Fibroblast of skin of back (primary cell): ENCODE results near the gene SYP.
"Not testable (repeated sequence)": the region's sequence is repeated elsewhere in the genome, so short reads cannot be mapped to it uniquely, and the experiment has no call there.

Source experiments
- DNase-seq: peaks from one replicate; pipeline ENCODE4 v3.0.0-alpha.2; 2013

The SYP gene

GRCh38 chrX:49165901-49166881, 33.8 kb downstream of the SYP start:
- DNase-seq = peak; percentile 63

GRCh38 chrX:49164589-49165360, 35.2 kb downstream of the SYP start:
- no peak for DNase-seq

GRCh38 chrX:49163555-49164419, 36.2 kb downstream of the SYP start:
- peak; percentile 78 for DNase-seq

GRCh38 chrX:49162620-49163019, 37.4 kb downstream of the SYP start, which contains the start of gene MAGIX:
TSS of gene MAGIX (plus strand) at chrX:49162758. CDS start at chrX:49162890, 132 bp downstream.
- DNase-seq = no peak

- no peak for DNase-seq
These were observed 38.4 kb downstream of the SYP start for GRCh38 chrX:49161632-49162031.

GRCh38 chrX:49160908-49161307, 39.1 kb downstream of the SYP start:
- no peak for DNase-seq

GRCh38 chrX:49157194-49157593, 42.8 kb downstream of the SYP start:
- no peak for DNase-seq

GRCh38 chrX:49155900-49156837, 43.8 kb downstream of the SYP start:
- DNase-seq = peak; percentile 93

- peak; percentile 77 for DNase-seq
These were observed 44.6 kb downstream of the SYP start for GRCh38 chrX:49155243-49155899.

GRCh38 chrX:49153467-49153866, 46.5 kb downstream of the SYP start:
- no peak for DNase-seq

GRCh38 chrX:49149291-49149690, 50.7 kb downstream of the SYP start:
- not testable (repeated sequence) for DNase-seq

- not testable (repeated sequence) for DNase-seq
These were observed 51.4 kb downstream of the SYP start for GRCh38 chrX:49148390-49149100.

- no peak for DNase-seq
These were observed 52.1 kb downstream of the SYP start for GRCh38 chrX:49147936-49148335.

GRCh38 chrX:49147282-49147681, 52.7 kb downstream of the SYP start:
- no peak for DNase-seq

- not testable (repeated sequence) for DNase-seq
These were observed 56.8 kb downstream of the SYP start for GRCh38 chrX:49143154-49143553.

GRCh38 chrX:49142264-49142663, 57.7 kb downstream of the SYP start:
- not testable (repeated sequence) for DNase-seq

- DNase-seq = no peak
These were observed 60.3 kb downstream of the SYP start for GRCh38 chrX:49139713-49140112.
